GM12878 (cell line): ENCODE results near the gene IL1RL2. TPM values are rescaled to one million over a fixed set of nuclear protein-coding genes. Genes with fewer than 3 reads are reported as not detected.

Source experiments
- ATAC-seq: fragments of 200-7000 bp; cut with Tn5 transposase; 3 replicates; pipeline ENCODE4 v1.9.1; 2020; ENCODE audit warnings: mild to moderate bottlenecking, moderate library complexity
- BruUV-seq: library from RNA; stranded (reverse); fragments of 400-500 nt; replicated peaks from 2 replicates; lab custom pipeline; 2021; lab: Mats Ljungman, UMichigan
- CTCF ChIA-PET: fragments of 300-600 bp; sonication (Branson Sonifier 250); formaldehyde crosslinking; extraction: SDS; loops from one replicate; lab custom pipeline; 2021; ENCODE audit warnings: inconsistent platforms; lab: Yijun Ruan, JAX
- POLR2A ChIA-PET: fragments of 350-600 bp; formaldehyde crosslinking; extraction: SDS; loops from one replicate; lab custom pipeline; 2021; ENCODE audit warnings: inconsistent platforms; lab: Charles Lee
- RAD21 ChIA-PET: fragments of 300-600 bp; sonication (Branson Sonifier 250); formaldehyde crosslinking; loops from one replicate; lab custom pipeline; 2023; ENCODE audit warnings: antibody characterized with exemption; ENCODE audit not compliant: unreplicated experiment; lab: Charles Lee
- SMC1A ChIA-PET: fragments of 300-600 bp; sonication (Branson Sonifier 250); formaldehyde crosslinking; loops from one replicate; lab custom pipeline; 2023; ENCODE audit not compliant: unreplicated experiment, uncharacterized antibody; lab: Charles Lee
- DNase-seq: peaks from one replicate; pipeline ENCODE4 v3.0.0-alpha.2; 2011; ENCODE audit warnings: low read depth, low spot score
- FAIRE-seq: peaks from 3 replicates; lab custom pipeline; 2011; peaks lifted over from hg19 to GRCh38; lab: Jason Lieb, UNC
- H2AFZ ChIP-seq: 2 replicates; pipeline ENCODE4 v1.6.0; 2011; ENCODE audit warnings: low read depth, low read length, control low read depth; ENCODE audit not compliant: control insufficient read depth
- H3K27ac ChIP-seq: 2 replicates; pipeline ENCODE4 v1.5.1; 2011; ENCODE audit warnings: control low read depth; ENCODE audit not compliant: control insufficient read depth, insufficient read depth
- H3K27me3 ChIP-seq, 2 experiments: replicated peaks in 1 of 2; 2 replicates each; pipeline versions ENCODE4 v1.6.0 to v1.6.1; 2011; ENCODE audit warnings: low read length in 1 of 2; ENCODE audit not compliant: control insufficient read depth in 2 of 2, insufficient read depth in 2 of 2
- H3K36me3 ChIP-seq, 2 experiments: 2 replicates each; pipeline ENCODE4 v1.5.1; 2011; ENCODE audit warnings: low read length in 1 of 2; ENCODE audit not compliant: control insufficient read depth in 2 of 2, insufficient read depth in 2 of 2
- H3K4me1 ChIP-seq: 2 replicates; pipeline ENCODE4 v1.6.1; 2011; ENCODE audit warnings: mild to moderate bottlenecking, low read length, moderate library complexity, mixed read lengths; ENCODE audit not compliant: control insufficient read depth, insufficient read depth
- H3K4me2 ChIP-seq: 2 replicates; pipeline ENCODE4 v1.6.0; 2011; ENCODE audit warnings: control low read depth; ENCODE audit not compliant: control insufficient read depth, insufficient read depth
- H3K4me3 ChIP-seq: fragments of 200-600 bp; sonication (generic); 2 replicates; pipeline ENCODE4 v1.5.1; 2016
- H3K79me2 ChIP-seq: 2 replicates; pipeline ENCODE4 v1.6.0; 2011; ENCODE audit warnings: low read length; ENCODE audit not compliant: control insufficient read depth, insufficient read depth
- H3K9ac ChIP-seq: 2 replicates; pipeline ENCODE4 v1.8.0; 2011; ENCODE audit warnings: low read length, control low read depth, mixed read lengths; ENCODE audit not compliant: control insufficient read depth, insufficient read depth
- H3K9me3 ChIP-seq: replicated peaks from 3 replicates; pipeline ENCODE4 v1.5.1; 2011; ENCODE audit warnings: mild to moderate bottlenecking, low read length; ENCODE audit not compliant: control insufficient read depth, insufficient read depth
- H4K20me1 ChIP-seq: 2 replicates; pipeline ENCODE4 v1.6.0; 2011; ENCODE audit not compliant: control insufficient read depth, insufficient read depth
- ATF7 ChIP-seq: fragments of 450-650 bp; IDR thresholded peaks from 2 replicates; pipeline ENCODE4 v1.6.1; 2016; ENCODE audit warnings: low read depth, mild to moderate bottlenecking
- BACH1 ChIP-seq: fragments of 450-650 bp; IDR thresholded peaks from 2 replicates; pipeline ENCODE4 v1.6.1; 2017; ENCODE audit warnings: mild to moderate bottlenecking, borderline replicate concordance
- BCL3 ChIP-seq: IDR thresholded peaks from 2 replicates; pipeline ENCODE4 v1.6.1; 2011; ENCODE audit warnings: borderline replicate concordance, low read depth, mild to moderate bottlenecking, moderate library complexity, low read length; ENCODE audit not compliant: insufficient read depth, poor library complexity, severe bottlenecking
- BCLAF1 ChIP-seq: fragments of 450-650 bp; IDR thresholded peaks from 2 replicates; pipeline ENCODE4 v1.6.1; 2017; ENCODE audit warnings: antibody characterized with exemption, mild to moderate bottlenecking, moderate library complexity
- FOXM1 ChIP-seq: IDR thresholded peaks from 2 replicates; pipeline ENCODE4 v1.6.1; 2012; ENCODE audit warnings: low read depth, mild to moderate bottlenecking, inconsistent platforms, low read length, moderate library complexity
- GABPA ChIP-seq: IDR thresholded peaks from 2 replicates; pipeline ENCODE4 v1.6.1; 2014; ENCODE audit warnings: antibody characterized with exemption, low read depth, mild to moderate bottlenecking, inconsistent platforms
- LARP7 ChIP-seq: fragments of 450-650 bp; IDR thresholded peaks from 2 replicates; pipeline ENCODE4 v1.6.1; 2017; ENCODE audit warnings: mild to moderate bottlenecking
- MTA3 ChIP-seq: IDR thresholded peaks from 2 replicates; pipeline ENCODE4 v1.6.1; 2012; ENCODE audit warnings: low read length, inconsistent platforms, borderline replicate concordance
- MYB ChIP-seq: fragments of 150-350 bp; IDR thresholded peaks from 2 replicates; pipeline ENCODE4 v1.6.1; 2014; ENCODE audit warnings: mild to moderate bottlenecking, low read depth, low read length, borderline replicate concordance
- NR2F1 ChIP-seq: fragments of 450-650 bp; conservative IDR thresholded peaks from 2 replicates; pipeline ENCODE4 v1.6.1; 2017; ENCODE audit warnings: mild to moderate bottlenecking
- PAX5 ChIP-seq: IDR thresholded peaks from 2 replicates; pipeline ENCODE4 v1.6.1; 2011; ENCODE audit warnings: low read depth, low read length, borderline replicate concordance
- POLR2AphosphoS5 ChIP-seq: IDR thresholded peaks from 2 replicates; pipeline ENCODE4 v1.6.1; 2011; ENCODE audit warnings: mild to moderate bottlenecking, low read length, inconsistent platforms
- RB1 ChIP-seq: fragments of 450-650 bp; formaldehyde crosslinking; IDR thresholded peaks from 2 replicates; pipeline ENCODE4 v1.6.1; 2017; ENCODE audit warnings: mild to moderate bottlenecking, borderline replicate concordance
- SMARCA5 ChIP-seq: fragments of 450-650 bp; IDR thresholded peaks from 2 replicates; pipeline ENCODE4 v1.6.1; 2017; ENCODE audit warnings: mild to moderate bottlenecking
- SUZ12 ChIP-seq: fragments of 200-600 bp; sonication (generic); IDR thresholded peaks from one replicate; pipeline ENCODE4 v1.6.1; 2018; ENCODE audit warnings: antibody characterized with exemption, mild to moderate bottlenecking; ENCODE audit not compliant: unreplicated experiment
- TARDBP ChIP-seq: IDR thresholded peaks from 2 replicates; pipeline ENCODE4 v1.6.1; 2016; ENCODE audit warnings: borderline replicate concordance
- WGBS: methylation state at CpG from one replicate; pipeline ENCODE4 v1.1.6; 2016; ENCODE audit warnings: low lambda C conversion rate; ENCODE audit not compliant: insufficient replicate concordance, insufficient coverage; ENCODE audit errors: missing lambda C conversion rate; 5-methylcytosine and 5-hydroxymethylcytosine counted together
- in situ Hi-C: fragments of 300-500 bp; cut with MboI; formaldehyde crosslinking; loops from 9 replicates; pipeline ENCODE4 v1.14.3; 2018; ENCODE audit warnings: mixed read lengths
- intact Hi-C: fragments of 100-400 bp; cut with micrococcal nuclease; formaldehyde crosslinking; loops from one replicate; pipeline ENCODE4 v1.14.2; 2022; ENCODE audit not compliant: unreplicated experiment
- polyA plus RNA-seq, 11 experiments: library from polyadenylated mRNA; depleted of rRNA in 4 of 11; unstranded in 6 of 11; stranded (reverse) in 5 of 11; fragments of >200 nt; fragmentation: Nextera tagmentation in 4 of 11; fragmentation: Illumina TruSeq in 1 of 11; extraction: Ambion mirVana in 4 of 11; extraction: Trizol in 1 of 11; gene quantifications; 1 replicate in 1 of 11; 2 replicates in 10 of 11; pipeline versions ENCODE4 v1.2.1 to v1.2.3, GENCODE V29; 2011 to 2016; ENCODE audit warnings: inconsistent platforms in 2 of 11, missing spikeins in 2 of 11, low read depth in 1 of 11
- total RNA-seq, 4 experiments: library from RNA; depleted of rRNA in 3 of 4; stranded (reverse); fragments of >200 nt in 3 of 4; fragmentation: Illumina TruSeq in 1 of 4; extraction: Trizol in 1 of 4; gene quantifications; 2 replicates each; pipeline versions ENCODE4 v1.2.1 to v1.2.3, GENCODE V29; 2013 to 2021

IL1RL2 gene
- total and polyA plus RNA-seq, 10 of the 15 experiments (the other 5 are each of a cell fraction or from before 2014, with no cell fraction given), result not detected

GRCh38 chr2:102251849-102252203, 65.0 kb downstream of the IL1RL2 start:
- no peaks in the 10 kb centered on the region for H3K4me1 ChIP-seq
- DNase-seq (no peak), ATAC-seq (no peak), FAIRE-seq (no peak)
- ChIA-PET CTCF (interaction anchor here (0.6 to 6.5 kb wide), 34 partner anchors 9 to 430 kb away, joined by 3 to 83 read pairs (median 4); partner anchors contain the start of gene IL18R1), POLR2A (no interaction called here), RAD21 (interaction anchor here (0.7 to 2.0 kb wide), 7 partner anchors 11 to 367 kb away, joined by 3 to 10 read pairs (median 4); no protein-coding TSS in a partner anchor), SMC1A (interaction anchor here (0.7 to 3.7 kb wide), 14 partner anchors 11 to 405 kb away, joined by 3 to 17 read pairs (median 4); no protein-coding TSS in a partner anchor)
- no peaks in the 10 kb centered on the region; a peak in 1 of 4 replicates for H3K27me3 ChIP-seq
- H3K9ac ChIP-seq, result no peak overlapping the region
- intact Hi-C loops, result loop anchor here (1.0 kb wide), 1 partner anchor 197 kb away; no protein-coding TSS in a partner anchor
- no peaks in the 10 kb centered on the region for H3K79me2 ChIP-seq
- H4K20me1 ChIP-seq, result no peaks in the 10 kb centered on the region
- no peak overlapping the region for H3K4me3 ChIP-seq
- no peak overlapping the region for H2AFZ ChIP-seq
- whole genome bisulfite sequencing, result 45% methylated on average over 1 of the region's 1 CpG
- TF ChIP-seq SUZ12 (no peak), BCLAF1 (no peak), BCL3 (no peak), POLR2AphosphoS5 (no peak), ATF7 (no peak), GABPA (no peak), SMARCA5 (no peak), MYB (no peak), RB1 (no peak), LARP7 (no peak), FOXM1 (no peak), NR2F1 (no peak), PAX5 (no peak), BACH1 (no peak), TARDBP (no peak), MTA3 (no peak)
- BruUV-seq, result no TSS peak
- no peak overlapping the region for H3K4me2 ChIP-seq
- in situ Hi-C loops, result loop anchor here (5.0 kb wide), 2 partner anchors 105 to 190 kb away; partner anchors contain the start of gene IL18R1
- H3K36me3 ChIP-seq, result no peaks in the 10 kb centered on the region
- no peaks in the 10 kb centered on the region for H3K9me3 ChIP-seq
- H3K27ac ChIP-seq, result no peak overlapping the region
